HG03342 (cell line): Measurements from ENCODE around the gene HTRA2.

Source experiments
- ATAC-seq: cut with Tn5 transposase; IDR thresholded peaks from one replicate; pipeline ENCODE4 v1.9.1; 2021; ENCODE audit warnings: mild to moderate bottlenecking, moderate library complexity; ENCODE audit not compliant: unreplicated experiment

HTRA2 gene

DNA sequence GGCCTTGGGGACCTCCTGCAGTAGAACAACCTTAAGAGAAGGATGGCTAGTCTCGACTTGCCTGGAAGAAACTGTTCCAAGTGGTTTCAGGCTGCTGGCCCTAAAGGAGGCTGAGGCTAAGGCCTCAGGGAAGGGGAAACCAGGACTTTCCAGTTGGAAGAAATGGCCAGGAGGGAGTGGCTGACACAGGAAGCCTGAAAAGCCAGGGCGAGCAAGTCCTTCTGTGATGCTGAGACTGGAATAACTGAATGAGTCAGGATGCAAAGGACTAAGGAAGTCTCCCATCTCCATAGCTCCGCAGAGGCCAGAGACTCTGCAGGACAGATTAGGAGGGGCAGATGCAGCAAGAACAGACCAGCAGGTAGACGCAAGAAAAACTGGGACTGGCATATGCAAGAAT, 7.4 kb downstream of the HTRA2 start:
- no peak for ATAC-seq

DNA sequence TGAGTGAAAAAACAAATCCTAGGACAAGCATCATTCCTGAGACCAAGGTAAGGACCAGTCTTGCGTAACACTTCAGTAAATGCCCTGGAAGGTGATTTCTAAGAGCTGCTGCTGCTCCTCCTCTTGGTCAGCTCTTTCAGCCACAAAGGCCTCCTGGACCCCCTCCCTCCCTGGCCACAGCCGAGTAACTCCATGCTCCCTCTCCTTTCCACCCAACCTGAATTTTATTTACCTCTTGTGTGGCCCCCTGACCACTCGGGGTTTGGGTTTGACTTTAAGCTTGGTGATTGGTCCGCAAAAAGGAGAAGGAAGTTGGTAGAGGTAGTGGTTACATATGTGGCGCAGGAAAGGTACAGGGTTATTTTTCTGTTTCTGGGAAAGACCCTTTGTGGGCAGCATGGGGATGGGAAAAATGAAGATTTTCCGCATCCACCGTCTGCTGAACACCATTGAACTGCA, 9.2 kb downstream of the HTRA2 start:
- no peak for ATAC-seq

DNA sequence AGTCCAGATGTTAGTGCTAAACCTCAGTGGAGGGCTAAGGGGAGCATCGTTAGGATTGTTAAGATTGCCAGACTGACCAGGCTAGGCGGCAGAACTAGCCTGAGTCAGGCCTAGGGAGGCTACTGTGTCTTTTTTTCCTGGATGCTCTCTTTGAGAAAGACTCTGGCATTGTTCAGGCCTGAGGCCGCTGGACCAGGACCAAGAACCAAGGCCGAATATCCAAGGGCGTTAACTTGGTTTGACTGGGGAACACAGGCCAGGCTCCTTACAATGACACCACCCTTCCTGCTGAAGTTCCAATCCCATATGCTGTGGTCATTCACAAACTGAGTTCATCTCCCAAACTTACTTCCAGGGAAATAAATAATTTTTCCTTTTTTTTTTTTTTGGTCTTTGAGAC, 10.6 kb downstream of the HTRA2 start:
- no peak for ATAC-seq

DNA sequence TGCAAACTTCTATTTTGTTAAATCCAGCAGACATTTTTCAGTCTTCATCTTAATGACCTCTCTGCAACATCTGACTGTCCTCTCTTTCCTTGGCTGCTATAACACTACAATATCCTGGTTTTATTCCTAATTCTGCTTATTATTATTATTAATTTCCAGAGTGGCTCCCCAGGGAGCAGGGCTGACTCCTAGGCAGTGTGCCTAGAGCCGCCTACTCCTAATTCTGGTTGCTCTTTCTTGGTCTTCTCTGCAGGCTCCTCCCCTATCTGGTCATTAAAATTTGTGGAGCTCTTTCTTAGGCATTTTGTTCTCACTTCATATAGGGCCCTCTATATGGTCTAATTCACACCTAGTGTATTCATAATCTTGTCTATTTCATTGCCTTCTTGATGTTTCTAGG, 13.2 kb downstream of the HTRA2 start:
- no peak for ATAC-seq

DNA sequence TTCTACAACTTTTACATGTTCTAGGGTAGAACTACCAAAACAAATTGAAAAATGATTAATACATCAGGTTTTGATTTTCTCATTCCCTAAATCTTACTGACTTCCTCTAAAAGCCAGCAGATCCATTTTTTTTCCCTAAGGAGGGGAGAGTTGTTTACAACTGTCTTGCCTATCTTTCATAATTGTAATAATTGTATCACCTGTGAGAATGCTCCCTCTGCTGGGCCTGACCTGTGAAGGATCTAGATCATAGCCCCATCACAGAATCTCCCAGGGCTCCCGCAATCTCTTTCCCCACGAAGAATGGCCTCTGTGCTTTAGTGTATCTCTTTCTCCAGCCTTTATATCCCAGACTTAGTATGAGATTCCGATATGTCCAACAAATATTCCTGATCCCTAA, 14.9 kb downstream of the HTRA2 start:
- ATAC-seq, result no peak

DNA sequence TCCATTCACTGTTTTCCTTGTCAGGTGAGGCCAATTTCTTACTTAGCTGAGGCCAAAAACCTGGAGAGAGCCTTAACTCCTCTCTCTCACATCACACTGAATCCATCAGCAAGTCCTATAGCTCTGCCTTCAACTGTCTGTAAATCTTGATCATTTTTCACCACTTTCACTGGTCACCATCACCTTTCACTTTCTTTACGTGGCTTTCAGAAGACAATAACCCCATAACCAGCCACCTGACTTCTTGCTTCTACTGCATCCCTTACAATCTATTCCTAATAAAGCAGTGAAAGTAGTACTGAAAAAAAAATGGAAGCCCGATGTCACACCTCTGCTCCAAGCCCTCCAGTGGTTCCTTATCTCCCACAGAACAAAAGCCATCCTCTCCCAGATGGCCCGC, 16.3 kb downstream of the HTRA2 start:
- no peak for ATAC-seq

DNA sequence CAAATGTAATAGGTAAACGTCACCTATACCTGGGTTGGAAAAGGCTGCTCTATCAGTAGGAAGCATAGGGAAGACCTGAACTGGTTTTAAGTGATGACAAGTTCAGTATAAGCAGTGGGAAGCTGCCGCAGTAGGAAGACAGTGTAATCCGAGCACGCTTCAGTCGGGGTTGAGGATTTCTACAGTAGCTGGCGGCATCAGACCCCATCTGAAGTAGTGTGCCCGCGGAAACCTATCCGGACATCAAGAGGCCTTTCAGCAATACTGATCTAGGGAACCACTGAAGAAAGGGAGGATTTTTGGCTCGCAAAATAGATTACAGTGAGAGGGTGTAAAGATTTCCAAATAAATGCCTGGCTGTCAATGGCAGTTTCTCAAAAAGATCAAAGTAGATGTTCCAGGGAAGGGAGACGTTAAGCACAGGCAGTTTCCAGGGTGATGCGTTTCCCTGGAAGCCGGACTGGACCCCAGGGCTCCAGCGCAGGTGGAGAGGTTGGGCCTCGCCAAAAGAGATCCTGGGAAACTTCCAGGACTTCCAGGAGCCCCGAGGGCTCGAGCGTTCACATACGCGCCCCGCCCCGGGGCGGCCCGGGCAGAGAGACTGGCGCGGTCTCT, 18.7 kb downstream of the HTRA2 start:
- no peak for ATAC-seq

DNA sequence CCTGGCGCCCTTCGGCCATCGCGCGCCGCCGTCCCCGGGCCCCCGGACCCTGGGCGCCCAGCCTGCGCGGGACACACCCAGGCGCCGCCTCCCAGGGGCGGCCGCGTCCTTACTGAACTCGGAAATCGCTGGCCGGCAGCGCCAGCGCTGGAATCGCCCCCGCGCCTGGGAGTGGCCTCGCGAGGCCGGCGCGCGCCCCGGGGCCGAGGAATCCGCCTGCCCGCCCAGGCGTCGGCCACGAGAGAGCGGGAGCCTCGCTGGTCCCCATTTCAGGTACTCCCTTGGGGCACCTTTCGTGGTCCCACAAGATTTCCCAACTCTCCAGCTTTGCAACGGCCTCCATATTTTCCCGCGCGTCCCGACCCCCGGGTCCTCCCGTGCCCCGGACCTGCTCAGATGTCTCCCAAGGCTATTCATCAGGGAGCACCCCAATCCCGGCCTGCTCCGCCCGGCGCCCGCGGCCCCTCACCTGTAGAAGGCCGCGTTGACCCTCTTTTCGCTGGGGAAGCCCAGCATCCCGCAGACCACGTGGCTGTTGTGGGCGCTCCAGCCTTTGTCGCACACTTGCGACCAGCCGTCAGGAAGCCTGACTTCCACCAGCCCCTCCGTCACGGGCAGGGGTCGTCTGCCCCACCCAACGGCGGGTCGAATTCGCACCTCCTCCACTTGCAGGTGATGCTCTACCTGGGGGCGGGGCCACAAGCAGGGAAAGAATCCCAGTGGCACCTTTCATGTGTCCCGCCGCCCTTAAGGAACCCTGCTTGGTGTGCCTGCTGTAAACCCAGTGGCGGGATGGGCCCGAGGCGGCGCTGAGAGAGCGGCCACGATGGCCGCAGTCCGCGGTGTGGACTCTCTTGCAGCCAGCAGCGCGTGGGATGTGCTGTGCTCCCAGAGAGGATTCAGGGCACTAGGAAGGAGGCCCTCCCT, 19.4 kb downstream of the HTRA2 start:
- no peak for ATAC-seq

DNA sequence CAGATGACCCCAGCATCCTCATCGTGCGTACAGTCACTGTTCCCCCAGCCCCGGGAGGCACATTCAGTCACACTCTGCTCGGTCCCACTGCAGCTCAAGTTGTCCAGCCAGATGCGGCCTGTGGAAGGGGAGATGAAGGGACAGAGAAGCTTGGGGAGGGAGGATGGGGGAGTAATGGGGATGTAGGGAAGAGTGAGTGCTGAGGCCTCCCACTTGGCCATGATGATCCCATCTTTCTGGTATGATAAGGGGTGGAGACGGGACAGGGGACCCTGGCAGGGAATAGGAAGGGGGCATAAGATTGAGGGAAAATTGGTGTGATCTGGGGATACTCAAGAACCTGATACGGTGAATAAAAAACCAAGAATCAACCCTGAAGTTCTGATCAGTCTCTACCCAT, 20.5 kb downstream of the HTRA2 start:
- no peak for ATAC-seq

DNA sequence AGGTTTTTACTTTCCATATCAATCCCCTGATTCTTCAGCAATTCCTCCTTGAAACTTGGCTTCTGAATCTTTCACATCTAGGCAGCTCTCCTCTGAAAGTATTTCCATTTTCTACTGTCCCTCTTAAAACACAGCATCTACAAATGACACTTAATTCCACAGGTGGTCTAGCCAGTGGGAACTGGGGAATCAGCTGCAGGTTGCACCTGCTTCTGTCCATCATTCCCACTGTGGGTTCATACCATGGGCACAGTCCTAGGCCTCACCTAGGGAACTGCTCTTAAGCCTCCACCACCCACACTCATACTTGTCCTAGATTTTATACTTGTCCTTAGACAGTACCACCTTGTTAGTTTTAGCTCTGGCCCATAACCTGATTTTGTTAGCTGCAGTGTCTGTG, 21.8 kb downstream of the HTRA2 start:
- ATAC-seq, result no peak

DNA sequence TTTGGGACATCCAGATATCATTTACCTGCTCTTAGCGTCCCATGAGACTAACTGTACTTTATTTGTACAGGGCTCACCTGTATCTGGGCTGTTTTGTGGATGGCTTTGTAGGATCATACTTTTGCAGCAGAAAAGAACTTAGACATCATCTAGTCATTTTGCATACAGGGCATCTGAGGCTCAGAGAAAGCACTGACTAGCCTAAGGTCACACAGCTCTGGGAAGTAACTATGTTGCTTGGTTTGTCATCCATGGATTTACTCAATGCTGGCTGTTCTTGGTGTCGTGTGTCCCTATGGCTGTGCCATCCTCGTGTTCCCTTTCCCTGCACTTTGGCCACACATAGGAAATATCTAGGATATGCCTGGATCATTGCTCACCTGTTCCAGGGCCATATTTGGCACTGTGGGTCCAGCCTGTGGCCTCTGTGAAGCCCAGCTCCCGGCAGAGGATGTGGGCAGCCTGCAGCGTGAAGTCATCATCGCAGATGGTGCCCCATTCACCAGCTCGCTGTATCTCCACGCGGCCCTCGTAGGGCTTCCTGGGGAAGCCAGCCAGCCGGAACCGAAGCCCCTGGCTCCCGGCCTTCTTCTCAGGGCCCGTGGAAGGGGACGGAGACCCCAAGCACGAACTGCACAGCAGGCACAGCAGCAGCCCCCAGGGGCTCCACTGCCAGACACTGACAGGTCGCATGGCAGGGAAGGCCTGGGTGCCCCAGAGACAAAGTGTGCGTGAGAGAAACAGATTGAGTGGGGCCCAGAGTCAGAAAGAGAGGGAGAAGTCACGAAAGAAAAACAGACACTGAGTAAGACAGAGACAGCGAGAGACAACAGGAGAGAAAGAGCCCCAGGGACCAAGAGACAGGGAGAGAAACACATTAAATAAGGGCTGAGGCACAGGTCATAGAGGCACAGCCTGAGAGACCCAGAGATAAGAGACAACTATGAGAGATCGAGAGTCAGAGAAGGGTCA, 22.5 kb downstream of the HTRA2 start:
- peak; percentile 25 for ATAC-seq

DNA sequence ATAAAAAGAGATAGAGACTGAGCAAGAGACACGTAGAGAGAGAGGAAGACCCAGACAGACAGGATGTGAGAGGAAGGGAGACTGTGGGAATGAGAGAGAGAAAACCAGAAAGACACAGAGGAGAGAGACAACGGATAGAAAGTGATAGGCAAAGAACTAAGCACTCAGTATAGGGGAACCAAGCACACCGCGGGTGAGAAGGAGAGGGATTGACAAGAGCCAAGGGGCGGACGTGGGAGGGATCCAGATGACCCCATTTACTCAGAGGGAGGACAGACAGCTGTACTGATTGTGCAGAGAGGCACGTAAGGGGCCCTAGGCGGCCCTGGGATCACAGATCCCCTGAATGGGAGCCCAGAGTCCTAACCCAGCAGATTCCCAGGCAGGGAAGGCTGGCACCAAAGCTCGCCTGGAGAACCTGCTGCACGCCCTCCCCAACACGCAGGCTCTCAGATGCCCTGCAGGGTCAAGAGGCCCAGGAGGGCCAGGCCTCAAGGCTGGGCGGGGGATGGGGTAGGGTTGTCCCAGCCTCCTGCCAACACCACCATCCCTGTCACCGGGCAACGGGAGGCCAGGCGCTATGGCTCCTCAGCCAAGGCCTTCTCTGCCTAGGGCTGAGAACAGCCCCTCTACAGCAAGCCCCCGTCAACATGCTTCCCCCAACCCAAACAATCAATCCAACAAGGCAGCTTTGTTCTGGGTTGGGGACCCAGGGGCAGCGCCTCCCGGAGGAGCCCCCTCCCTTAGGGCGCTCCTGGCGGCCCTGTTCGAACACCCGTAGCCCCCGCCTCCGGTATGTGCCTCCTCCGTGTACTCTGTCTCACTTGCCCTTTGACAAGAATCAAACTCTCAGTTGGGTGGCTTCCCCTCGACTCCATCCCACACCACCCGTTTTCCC, 23.4 kb downstream of the HTRA2 start:
- ATAC-seq, result no peak

DNA sequence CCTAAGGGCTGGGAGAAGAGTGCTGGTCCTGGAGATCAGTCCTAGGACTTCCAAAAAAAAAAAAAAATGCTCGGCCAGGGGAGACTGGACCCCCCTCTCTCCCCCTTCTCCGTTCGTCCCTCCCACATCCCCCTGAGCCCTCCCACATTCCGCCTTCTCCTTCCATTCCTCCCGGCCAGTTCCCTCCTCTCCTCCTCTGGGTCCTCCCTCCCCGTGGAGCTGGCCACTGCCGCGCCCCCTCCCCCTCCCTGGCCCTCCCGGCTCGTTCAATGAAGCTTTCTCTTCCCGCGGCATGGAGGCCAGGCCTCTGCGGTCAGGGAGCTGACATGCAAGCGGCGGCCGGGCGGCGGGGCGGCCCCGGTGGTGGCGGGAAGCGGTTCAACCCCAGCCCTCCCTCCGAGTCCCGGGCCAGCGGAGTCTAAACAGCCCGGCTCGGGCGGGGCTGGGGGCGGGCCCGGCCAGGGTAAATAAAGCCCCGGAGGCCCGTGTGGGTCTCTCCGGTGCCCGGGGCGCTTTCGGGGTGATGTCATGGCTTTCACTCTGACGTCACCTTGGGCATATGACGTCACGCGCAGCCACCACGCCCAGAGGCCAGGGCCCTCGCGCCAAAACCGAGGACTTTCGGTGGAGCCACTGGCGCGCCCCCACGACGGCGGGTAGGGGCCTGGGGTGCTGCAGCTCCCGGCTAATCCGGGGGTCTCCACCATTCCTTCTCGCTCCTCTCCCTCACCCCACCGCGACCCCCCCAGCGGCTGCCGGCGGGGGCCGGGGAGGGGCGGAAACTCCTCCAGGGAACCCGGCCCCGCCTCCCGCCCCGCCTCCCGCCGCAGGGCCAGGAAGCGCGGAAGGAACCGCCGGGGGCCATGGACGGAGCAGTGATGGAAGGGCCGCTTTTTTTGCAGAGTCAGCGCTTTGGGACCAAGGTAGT, 24.4 kb downstream of the HTRA2 start, which contains the start of the genes DOK1 and LOXL3:
TSS of gene DOK1 (plus strand) at position 829 of the 928 bp plus-strand sequence. CDS start at position 864, 35 bp downstream.
TSS of gene LOXL3 (minus strand) at position 51 of the 928 bp plus-strand sequence. CDS start 1,308 bp downstream, outside the sequence.
- peak; percentile 43 for ATAC-seq

DNA sequence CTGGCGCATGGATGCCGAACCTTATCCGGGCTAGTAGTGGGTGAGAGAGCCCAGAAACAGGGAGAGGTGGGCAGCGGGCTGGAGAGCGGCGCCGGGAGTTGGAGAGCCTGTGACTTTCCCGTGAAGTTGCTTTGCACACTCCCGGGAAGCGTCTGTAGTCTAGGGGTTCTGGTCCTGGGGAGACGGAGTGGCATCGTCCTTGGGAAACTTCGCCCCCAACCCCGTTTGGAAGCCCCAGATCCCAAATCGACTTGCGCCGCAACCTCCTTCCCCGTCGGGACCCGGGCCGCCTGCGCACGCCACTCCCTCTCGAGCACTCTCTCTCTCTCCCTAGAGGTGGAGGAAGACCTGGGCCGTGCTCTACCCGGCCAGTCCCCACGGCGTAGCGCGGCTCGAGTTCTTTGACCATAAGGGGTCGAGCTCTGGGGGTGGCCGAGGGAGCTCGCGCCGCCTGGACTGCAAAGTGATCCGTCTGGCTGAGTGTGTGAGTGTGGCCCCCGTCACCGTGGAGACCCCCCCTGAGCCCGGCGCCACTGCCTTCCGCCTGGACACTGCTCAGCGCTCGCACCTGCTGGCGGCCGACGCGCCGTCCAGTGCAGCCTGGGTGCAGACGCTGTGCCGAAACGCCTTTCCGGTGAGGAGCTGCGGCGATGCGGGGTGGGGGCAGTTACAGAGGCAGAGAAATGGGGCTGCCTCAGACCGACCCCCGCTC, 25.2 kb downstream of the HTRA2 start:
- no peak for ATAC-seq

DNA sequence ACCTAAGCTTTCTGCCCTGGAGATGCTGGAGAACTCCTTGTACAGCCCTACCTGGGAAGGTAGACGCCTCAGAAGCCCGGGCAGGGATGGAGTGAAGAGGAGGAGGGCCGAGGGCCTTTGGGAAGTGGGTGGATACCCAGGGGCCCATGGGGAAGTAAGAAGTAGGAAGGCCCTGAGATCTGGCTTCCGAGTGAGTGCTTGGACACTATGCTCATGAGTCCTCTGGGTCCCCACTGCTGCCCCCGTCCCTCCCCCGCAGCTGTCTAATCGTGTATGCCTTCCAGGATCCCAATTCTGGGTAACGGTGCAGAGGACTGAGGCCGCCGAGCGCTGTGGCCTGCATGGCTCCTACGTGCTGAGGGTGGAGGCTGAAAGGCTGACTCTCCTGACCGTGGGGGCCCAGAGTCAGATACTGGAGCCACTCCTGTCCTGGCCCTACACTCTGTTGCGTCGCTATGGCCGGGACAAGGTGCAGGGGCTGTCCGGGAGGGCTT, 25.9 kb downstream of the HTRA2 start:
- ATAC-seq, result no peak

DNA sequence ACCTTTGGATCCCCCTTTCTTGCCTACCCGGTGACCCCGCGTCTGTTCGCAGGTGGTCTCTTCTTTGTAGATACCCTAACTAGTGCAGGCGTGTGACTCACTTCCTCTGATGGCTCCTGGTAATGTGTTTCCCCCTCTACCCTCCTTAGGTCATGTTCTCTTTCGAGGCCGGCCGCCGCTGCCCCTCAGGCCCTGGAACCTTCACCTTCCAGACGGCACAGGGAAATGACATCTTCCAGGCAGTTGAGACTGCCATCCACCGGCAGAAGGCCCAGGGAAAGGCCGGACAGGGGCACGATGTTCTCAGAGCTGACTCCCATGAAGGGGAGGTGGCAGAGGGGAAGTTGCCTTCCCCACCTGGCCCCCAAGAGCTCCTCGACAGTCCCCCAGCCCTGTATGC, 26.4 kb downstream of the HTRA2 start:
- ATAC-seq, result no peak

DNA sequence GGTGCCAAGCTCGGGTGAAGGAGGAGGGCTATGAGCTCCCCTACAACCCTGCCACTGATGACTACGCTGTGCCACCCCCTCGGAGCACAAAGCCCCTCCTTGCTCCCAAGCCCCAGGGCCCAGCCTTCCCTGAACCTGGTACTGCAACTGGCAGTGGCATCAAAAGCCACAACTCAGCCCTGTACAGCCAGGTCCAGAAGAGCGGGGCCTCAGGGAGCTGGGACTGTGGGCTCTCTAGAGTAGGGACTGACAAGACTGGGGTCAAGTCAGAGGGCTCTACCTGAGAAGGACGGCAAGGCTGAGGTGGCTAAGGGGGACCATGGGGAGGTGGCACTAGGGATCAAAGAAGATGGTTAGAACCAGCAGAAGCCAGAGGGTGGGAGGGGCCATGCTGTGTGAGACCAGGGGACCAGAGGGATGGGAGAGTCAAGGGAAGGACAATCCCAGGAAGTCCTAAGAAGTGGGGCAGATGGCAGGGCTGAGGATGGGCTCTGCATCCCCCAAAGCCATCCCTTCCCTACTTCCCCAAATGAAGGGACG, 27.2 kb downstream of the HTRA2 start:
- ATAC-seq, result no peak
